GM12873 (cell line): ENCODE results near the gene ZNF689.

Experiments
- TF ChIP-seq, protein P1 (sequence below): IDR thresholded peaks from 2 replicates; pipeline ENCODE4 v1.5.1; 2012; ENCODE audit warnings: low read depth, mild to moderate bottlenecking, moderate library complexity, low read length, control low read depth; ENCODE audit not compliant: insufficient read depth; ENCODE audit errors: missing control alignments

Gene ZNF689

DNA sequence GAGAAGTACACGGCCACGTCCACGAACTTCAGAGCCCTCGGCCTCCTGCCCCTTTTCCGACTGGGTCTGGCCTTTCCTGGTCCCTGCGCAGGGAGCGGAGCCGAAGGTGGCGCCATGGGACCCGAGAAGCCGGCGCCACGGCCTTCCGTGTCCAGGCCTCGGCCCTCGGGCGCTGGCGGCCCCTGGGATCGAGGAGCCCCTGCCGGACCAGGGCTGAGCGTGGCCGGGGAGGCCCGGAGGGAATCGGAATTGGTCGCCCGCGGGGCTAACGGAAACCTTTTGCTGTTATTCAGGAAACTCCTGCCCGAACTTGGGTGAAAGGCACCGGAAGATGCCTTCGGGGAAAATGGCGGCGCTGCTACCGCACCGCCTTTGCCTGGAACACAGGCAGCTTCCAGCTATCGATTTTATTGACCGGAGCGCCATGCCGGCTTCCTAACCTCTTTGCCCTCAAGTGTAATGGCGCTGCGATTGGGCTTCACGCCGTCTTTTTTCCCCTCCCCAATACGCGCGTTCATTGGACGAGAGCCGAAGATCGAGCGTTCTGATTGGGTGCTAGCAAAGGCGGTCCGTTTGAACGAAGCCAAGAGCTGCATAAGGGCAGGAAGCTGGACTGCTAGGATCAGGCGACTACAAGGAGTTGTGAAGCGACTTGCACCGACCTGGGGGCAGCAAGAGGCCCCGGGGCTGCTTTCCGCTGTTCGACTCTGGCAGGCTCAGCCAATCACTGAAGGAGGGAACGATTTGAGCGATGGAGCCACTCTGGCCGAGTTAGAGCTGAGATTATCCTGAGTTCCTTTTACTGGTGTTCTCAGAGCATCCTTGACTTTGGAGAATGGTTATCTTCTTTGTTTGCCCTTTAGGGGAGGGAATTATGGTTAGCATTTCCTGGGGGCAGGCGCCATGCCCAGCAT, at the start of gene ZNF689:
TSS of gene ZNF689 (minus strand) at position 464 of the 914 bp plus-strand sequence. CDS start at position 116, 348 bp downstream.
- TF ChIP-seq, protein P1, sequence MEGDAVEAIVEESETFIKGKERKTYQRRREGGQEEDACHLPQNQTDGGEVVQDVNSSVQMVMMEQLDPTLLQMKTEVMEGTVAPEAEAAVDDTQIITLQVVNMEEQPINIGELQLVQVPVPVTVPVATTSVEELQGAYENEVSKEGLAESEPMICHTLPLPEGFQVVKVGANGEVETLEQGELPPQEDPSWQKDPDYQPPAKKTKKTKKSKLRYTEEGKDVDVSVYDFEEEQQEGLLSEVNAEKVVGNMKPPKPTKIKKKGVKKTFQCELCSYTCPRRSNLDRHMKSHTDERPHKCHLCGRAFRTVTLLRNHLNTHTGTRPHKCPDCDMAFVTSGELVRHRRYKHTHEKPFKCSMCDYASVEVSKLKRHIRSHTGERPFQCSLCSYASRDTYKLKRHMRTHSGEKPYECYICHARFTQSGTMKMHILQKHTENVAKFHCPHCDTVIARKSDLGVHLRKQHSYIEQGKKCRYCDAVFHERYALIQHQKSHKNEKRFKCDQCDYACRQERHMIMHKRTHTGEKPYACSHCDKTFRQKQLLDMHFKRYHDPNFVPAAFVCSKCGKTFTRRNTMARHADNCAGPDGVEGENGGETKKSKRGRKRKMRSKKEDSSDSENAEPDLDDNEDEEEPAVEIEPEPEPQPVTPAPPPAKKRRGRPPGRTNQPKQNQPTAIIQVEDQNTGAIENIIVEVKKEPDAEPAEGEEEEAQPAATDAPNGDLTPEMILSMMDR = no peak

DNA sequence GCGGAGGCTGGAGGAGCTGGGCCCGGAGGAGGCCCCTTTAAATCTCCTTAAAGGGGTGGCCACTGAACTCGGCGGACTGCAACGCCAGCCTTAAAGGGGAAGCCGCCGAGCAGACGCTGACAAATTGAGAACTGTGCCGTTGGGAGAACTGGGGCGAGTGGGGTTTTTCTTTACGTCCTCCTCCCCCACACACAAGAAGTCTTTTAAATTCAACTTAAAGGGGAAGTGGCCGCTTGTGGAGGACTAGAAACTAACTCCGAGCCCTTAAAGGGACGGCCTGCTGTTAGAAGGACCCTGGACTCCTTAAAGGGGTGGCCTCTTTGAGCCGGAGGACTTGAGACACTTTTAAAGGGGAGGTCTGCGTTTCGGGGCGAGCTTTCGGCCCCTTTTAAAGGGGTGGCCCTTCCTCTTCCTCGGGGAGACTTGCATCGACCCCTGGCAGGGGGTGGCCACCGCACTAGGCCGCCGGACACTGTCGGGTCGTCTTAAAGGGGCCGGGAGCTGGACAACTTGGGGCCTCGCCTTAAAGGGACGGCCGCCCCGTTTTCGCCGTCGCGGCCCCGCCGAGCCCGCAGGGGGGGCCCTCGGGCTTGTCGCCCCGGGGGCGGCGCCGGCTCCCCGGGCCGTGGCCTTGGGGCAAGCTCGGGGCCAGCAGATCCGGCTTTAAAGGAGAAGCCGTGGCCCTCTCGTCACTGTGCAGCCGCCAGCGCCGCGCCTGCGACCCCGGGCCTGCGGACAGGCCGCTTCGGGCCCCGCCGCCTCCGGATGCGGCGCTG, 48.7 kb upstream of the ZNF689 start:
- TF ChIP-seq, protein P1 = peak; percentile 33

DNA sequence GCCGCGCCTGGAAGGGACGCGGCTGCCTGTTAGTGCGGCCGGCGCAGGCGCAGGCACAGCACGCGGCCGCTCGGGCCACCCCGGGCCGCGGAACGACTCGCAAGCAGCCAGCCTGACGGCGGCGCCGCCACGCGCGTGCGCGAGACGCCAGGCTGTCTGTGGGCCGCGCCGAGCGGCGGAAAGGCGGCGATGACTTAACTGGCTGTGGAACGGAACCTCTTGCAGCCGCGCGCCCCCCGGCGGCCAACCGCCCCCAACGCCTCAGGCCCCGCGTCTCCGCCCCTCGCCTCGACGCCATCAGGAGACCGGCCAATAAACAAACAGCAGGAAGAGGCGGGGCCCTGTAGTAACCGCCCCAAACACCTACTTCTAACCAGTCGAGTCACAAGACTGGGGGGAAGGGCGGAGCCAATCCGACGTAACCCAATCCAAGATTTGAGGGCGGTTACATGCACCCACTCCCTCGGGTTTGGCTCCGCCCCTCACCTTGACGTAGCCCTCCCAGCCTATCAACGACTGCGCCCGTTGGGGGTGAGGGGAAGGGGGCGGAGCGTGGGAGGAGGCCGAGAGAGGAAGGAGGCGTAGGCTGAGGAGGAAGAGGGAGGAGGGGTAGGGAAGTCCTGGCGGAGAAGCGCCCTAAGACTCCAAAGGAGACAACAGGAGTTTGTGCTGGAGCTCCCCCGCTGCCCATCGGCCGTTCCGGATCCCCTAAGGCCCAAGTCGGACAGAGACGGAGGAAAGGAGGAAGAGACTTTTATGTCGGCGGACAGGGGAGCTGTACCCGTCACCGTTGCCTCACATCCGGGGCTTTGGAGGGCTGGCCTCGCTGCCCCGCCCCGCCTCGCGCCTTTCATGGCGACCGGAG, 47.9 kb upstream of the ZNF689 start, which contains the start of gene FBRS:
TSS of gene FBRS (plus strand) at position 566 of the 865 bp plus-strand sequence. CDS start 1,088 bp downstream, outside the sequence.
- TF ChIP-seq, protein P1 = peak; percentile 78

DNA sequence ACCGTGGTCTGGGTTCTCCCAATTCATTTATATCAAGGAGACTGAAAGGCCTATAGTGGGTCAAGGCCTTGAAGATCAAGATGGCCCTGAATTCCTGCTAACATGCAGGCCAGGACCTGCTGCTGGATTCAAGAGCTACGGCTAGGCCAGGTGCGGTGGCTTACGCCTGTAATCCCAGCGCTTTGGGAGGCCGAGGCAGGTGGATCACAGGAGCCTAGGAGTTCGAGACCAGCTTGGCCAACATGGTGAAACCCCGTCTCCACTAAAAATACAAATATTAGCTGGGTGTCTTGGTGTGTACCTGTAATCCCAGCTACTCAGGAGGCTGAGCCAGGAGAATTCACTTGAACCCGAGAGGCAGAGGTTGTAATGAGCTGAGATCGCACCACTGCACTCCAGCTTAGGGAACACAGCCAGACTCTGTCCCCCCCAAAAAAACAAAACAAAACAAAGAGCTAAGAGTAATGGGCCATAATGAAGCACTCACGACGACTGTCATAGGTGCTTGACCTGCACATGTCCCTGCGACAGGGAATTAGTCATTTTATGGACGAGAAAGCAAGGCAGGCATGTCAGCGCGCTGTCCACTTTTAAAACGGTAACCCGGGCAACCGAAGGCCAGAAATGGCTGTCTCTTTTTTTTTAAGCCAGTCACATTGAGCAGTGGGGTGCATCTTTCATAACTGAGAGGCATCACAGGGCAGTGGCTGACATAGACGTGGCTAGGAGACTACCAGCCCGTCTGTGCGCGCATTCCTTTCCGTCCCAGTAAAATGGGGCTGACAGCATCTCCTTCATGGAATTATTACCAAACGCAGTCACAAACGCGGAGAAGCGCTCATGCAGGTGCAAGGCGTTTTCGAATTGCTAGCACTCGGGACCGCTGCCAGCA, 47.0 kb upstream of the ZNF689 start:
- TF ChIP-seq, protein P1 = no peak

DNA sequence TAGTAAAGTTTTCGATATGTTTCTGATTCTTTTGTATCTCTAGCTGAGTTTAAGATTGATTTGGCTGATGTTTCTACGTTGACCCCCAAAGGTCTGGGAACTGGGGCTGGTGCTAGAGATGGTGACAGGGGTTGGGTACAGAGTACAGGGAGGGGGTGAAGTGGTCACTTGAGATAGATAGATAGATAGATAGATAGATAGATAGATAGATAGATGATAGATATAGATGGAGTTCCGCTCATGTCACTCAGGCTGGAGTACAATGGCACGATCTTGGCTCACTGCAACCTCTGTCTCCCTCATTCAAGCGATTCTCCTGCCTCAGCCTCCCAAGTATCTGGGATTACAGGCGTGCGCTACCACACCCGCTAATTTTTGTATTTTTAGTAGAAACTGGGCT, 46.2 kb upstream of the ZNF689 start:
- TF ChIP-seq, protein P1 = no peak

DNA sequence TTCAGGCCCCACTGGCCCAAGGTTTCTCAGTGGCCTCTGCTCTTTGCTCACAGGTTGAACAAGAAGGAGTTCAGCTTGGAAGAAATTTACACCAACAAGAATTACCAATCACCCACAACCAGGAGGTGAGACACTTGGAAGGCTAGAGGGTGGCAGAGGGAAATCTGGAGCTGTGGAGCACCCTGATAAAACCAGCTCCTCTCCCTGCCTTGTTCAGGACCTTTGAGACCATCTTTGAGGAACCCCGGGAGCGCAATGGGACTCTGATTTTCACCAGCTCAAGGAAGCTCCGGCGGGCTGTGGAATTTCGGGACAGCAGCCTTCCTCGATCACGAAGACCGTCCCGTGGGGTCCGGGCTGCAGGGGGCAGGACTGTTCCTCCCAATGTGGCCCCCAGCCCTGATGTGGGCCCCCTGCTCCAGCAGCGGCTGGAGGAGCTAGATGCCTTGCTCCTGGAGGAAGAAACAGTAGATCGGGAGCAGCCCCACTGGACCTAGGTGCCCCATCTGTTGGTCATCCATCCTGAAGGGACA, 45.7 kb upstream of the ZNF689 start:
- TF ChIP-seq, protein P1 = no peak
